HG03439 (cell line): ENCODE data around the gene DCAF8.

Experiments used
- ATAC-seq: cut with Tn5 transposase; IDR thresholded peaks from one replicate; pipeline ENCODE4 v1.9.1; 2021; ENCODE audit warnings: mild to moderate bottlenecking, moderate library complexity; ENCODE audit not compliant: unreplicated experiment

The DCAF8 gene

GRCh38 chr1:160177667-160178066, 84.7 kb downstream of the DCAF8 start:
- ATAC-seq: no peak

- no peak for ATAC-seq
Measured at GRCh38 chr1:160177231-160177630, 85.1 kb downstream of the DCAF8 start.

GRCh38 chr1:160171980-160172379, 90.4 kb downstream of the DCAF8 start:
- no peak for ATAC-seq

- no peak for ATAC-seq
Measured at GRCh38 chr1:160171354-160171753, 91.0 kb downstream of the DCAF8 start.

- ATAC-seq: no peak
Measured at GRCh38 chr1:160169553-160170399, 92.6 kb downstream of the DCAF8 start.

GRCh38 chr1:160168609-160169369, 93.6 kb downstream of the DCAF8 start:
- no peak for ATAC-seq

GRCh38 chr1:160168016-160168415, 94.3 kb downstream of the DCAF8 start:
- ATAC-seq: no peak

- no peak for ATAC-seq
Measured at GRCh38 chr1:160167580-160167979, 94.8 kb downstream of the DCAF8 start.

- ATAC-seq: no peak
Measured at GRCh38 chr1:160167056-160167455, 95.3 kb downstream of the DCAF8 start.

- no peak for ATAC-seq
Measured at GRCh38 chr1:160166166-160166868, 96.0 kb downstream of the DCAF8 start.
